Adrenal gland (tissue), 12 donors: Measurements from ENCODE around the gene KPNA6. TPM values are rescaled to one million over a fixed set of nuclear protein-coding genes. Genes with fewer than 3 reads are reported as not detected.

ENCODE experiments used
- DNase-seq, 7 donors: peaks; one replicate each; pipeline ENCODE4 v3.0.0-alpha.2; 2019 to 2020
- H3K27ac ChIP-seq, 5 donors: fragments of 200-600 bp; sonication (generic) in 4 of 5; 1 replicate in 3 of 5; 2 replicates in 2 of 5; pipeline versions ENCODE4 v1.5.1 to v1.8.0; 2016 to 2020; ENCODE audit warnings: mild to moderate bottlenecking in 1 of 5
- H3K27me3 ChIP-seq: fragments of 200-600 bp; 2 replicates; pipeline ENCODE4 v1.8.0; 2021
- H3K36me3 ChIP-seq, 2 donors: fragments of 200-600 bp; replicated peaks in 1 of 2; 1 replicate in 1 of 2; 2 replicates in 1 of 2; pipeline versions ENCODE4 v1.5.1 to v1.8.0; 2018 to 2022
- H3K4me1 ChIP-seq, 2 donors: fragments of 200-600 bp; replicated peaks in 1 of 2; 1 replicate in 1 of 2; 2 replicates in 1 of 2; pipeline versions ENCODE4 v1.5.1 to v1.8.0; 2018 to 2021
- H3K4me3 ChIP-seq, 4 donors: fragments of 200-600 bp; sonication (generic) in 3 of 4; one replicate each; pipeline ENCODE4 v1.5.1; 2016 to 2018
- H3K9me3 ChIP-seq, 3 donors: fragments of 200-600 bp; sonication (generic) in 1 of 3; replicated peaks in 1 of 3; 1 replicate in 2 of 3; 2 replicates in 1 of 3; pipeline versions ENCODE4 v1.5.1 to v1.8.0; 2016 to 2021
- POLR2A ChIP-seq, 2 donors: fragments of 450-650 bp; IDR thresholded peaks; one replicate each; pipeline ENCODE4 v1.6.1; 2017; ENCODE audit warnings: antibody characterized with exemption in 2 of 2, mild to moderate bottlenecking in 2 of 2, moderate library complexity in 1 of 2
- WGBS, 4 donors: extraction: QIAGEN DNeasy Blood & Tissue Kit in 2 of 4; methylation state at CpG; one replicate each; pipeline versions ENCODE4 v1.1.5 to v1.1.7; 2013 to 2017; 5-methylcytosine and 5-hydroxymethylcytosine counted together
- intact Hi-C, 2 donors: fragments of 100-400 bp; cut with DNase I; formaldehyde crosslinking; loops; one replicate each; pipeline versions ENCODE4 v1.14.1 to v1.15.0; 2022 to 2023
- polyA plus RNA-seq, 3 donors: library from polyadenylated mRNA; stranded (reverse); fragments of 200-250 nt in 2 of 3; fragments of 350-450 nt in 1 of 3; fragmentation: Illumina TruSeq in 1 of 3; extraction: RNeasy Lipid Tissue Mini Kit (QIAGEN cat#74804) in 1 of 3; gene quantifications; one replicate each; pipeline ENCODE4 v1.2.3, GENCODE V29; 2013 to 2014
- total RNA-seq, 9 donors: library from RNA; depleted of rRNA in 4 of 9; stranded (reverse); fragments of >200 nt in 4 of 9; fragments of 120-200 nt in 1 of 9; fragmentation: NEBNext Ultra II Directional in 1 of 9; extraction: Animal tissue kit (Norgen Biotek cat#: 25700) in 1 of 9; gene quantifications; one replicate each; pipeline versions ENCODE4 v1.1.0 to v1.2.4, GENCODE V29; 2013 to 2023
- TF ChIP-seq, protein P1 (sequence below), 6 experiments: fragments of 450-650 bp in 4 of 6; fragments of 200-600 bp in 2 of 6; sonication (generic) in 1 of 6; IDR thresholded peaks; 1 replicate in 5 of 6; 2 replicates in 1 of 6; pipeline versions ENCODE4 v1.5.1 to v1.8.0; 2016 to 2021; ENCODE audit warnings: antibody characterized with exemption in 6 of 6, mild to moderate bottlenecking in 2 of 6, moderate library complexity in 1 of 6
- donor health status: healthy with polysubstance abuse.
- donor health status: Bipolar disorder and iron deficiency.
- donor health status: DM: yes; HTN: yes; CAD: no.
- donor health status: DM: no; HTN: no; CAD: no.
- donor health status: DM: no; HTN: no; CAD: no.
- donor health status: DM: yes; HTN: yes; CAD: no.

KPNA6 gene
- total and polyA plus RNA-seq, 12 donors: 9.3 to 86.6 (median 51.0) TPM

DNA sequence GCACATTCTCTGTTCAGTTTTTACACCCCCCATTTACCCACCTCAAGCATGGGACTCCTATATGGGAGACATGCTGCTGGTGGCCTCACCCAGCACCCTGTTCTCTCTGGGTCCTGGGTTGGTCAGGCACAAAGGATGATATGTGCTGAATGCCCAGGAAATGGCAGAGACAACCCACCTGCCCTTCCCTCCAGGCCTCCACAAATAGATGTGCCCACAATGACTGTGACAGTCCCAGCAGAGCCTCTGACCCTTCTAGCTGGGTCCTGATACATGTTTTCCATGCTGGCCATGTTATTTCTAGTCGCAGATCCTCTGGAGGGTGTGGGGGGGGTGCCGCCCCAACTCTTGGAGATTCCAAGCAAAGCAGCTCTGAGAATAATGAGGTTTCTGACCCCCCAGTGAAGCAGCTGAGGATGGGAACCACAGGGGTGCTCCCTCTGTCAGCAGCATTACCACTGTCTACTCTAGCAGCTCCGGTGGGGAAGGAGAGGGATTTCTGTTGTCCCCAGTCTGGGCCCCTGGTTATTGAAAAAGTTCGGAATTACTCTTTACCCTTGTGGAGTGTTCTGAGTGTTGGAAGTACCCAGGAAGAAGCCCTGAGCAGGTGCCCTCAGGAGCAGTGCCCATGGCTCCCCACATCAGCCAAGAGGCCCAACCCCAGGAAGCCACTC lies 91.3 kb downstream of the KPNA6 start:
- H3K36me3 ChIP-seq: peaks cover 0 to 42% of the 10 kb centered on the region in 2 donors
- no peak for DNase-seq
- 65 to 90% (median 73%) methylated on average over 2 to 4 of the region's 4 CpGs for WGBS, 4 donors
- peaks cover 35 to 45% of the 10 kb centered on the region in 2 donors for H3K4me1 ChIP-seq
- no peaks in the 10 kb centered on the region for H3K27me3 ChIP-seq
- peak overlapping the region in 4 of 5 donors; percentile 70 to 90 (median 82) for H3K27ac ChIP-seq
- TF ChIP-seq, protein P1, sequence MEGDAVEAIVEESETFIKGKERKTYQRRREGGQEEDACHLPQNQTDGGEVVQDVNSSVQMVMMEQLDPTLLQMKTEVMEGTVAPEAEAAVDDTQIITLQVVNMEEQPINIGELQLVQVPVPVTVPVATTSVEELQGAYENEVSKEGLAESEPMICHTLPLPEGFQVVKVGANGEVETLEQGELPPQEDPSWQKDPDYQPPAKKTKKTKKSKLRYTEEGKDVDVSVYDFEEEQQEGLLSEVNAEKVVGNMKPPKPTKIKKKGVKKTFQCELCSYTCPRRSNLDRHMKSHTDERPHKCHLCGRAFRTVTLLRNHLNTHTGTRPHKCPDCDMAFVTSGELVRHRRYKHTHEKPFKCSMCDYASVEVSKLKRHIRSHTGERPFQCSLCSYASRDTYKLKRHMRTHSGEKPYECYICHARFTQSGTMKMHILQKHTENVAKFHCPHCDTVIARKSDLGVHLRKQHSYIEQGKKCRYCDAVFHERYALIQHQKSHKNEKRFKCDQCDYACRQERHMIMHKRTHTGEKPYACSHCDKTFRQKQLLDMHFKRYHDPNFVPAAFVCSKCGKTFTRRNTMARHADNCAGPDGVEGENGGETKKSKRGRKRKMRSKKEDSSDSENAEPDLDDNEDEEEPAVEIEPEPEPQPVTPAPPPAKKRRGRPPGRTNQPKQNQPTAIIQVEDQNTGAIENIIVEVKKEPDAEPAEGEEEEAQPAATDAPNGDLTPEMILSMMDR (IDR thresholded peaks at IDR 0.05): no peak
- TF ChIP-seq POLR2A (IDR thresholded peaks at IDR 0.05): no peak
- H3K4me3 ChIP-seq: no peak overlapping the region
- intact Hi-C loops: no loop called here
- H3K9me3 ChIP-seq: no peaks in the 10 kb centered on the region

DNA sequence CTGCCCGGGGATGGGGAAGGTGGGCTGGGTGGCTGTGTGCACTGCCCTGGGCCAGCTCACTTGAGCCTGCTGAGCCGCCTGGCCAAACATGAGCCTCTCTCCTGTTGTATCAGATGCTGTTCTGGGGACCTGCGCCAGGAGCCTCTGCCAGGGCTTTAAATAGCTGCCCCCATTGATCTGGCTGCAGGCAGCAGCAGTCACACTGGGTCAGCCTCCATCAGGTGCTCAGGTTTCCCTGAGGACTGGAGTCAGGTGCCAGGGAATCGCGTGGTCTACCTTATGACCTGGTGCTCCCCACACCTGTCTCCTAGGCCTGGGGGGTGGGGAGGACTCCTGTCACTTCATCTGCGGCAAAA lies 91.8 kb downstream of the KPNA6 start:
- 39 to 67% (median 44%) methylated on average over 1 to 6 of the region's 6 CpGs for whole genome bisulfite sequencing, 4 donors
- Histone ChIP-seq H3K4me3 (peak overlapping the region in 1 of 4 donors; percentile 77), H3K27me3 (no peaks in the 10 kb centered on the region), H3K27ac (peak overlapping the region in 4 of 5 donors; percentile 70 to 90 (median 82)), H3K4me1 (peaks cover 35 to 45% of the 10 kb centered on the region in 2 donors), H3K9me3 (no peaks in the 10 kb centered on the region), H3K36me3 (peaks cover 0 to 37% of the 10 kb centered on the region in 2 donors)
- peak in 1 of 2 donors; percentile 1 for TF ChIP-seq POLR2A (IDR thresholded peaks at IDR 0.05)
- TF ChIP-seq, protein P1 (IDR thresholded peaks at IDR 0.05): no peak
- intact Hi-C loops: loop anchor here in 1 of 2 donors (5.0 kb wide), 1 partner anchor 48 kb away; the partner anchor contains the start of gene FAM167B
- DNase-seq: peak in 6 of 7 donors; percentile 64 to 87 (median 76)

DNA sequence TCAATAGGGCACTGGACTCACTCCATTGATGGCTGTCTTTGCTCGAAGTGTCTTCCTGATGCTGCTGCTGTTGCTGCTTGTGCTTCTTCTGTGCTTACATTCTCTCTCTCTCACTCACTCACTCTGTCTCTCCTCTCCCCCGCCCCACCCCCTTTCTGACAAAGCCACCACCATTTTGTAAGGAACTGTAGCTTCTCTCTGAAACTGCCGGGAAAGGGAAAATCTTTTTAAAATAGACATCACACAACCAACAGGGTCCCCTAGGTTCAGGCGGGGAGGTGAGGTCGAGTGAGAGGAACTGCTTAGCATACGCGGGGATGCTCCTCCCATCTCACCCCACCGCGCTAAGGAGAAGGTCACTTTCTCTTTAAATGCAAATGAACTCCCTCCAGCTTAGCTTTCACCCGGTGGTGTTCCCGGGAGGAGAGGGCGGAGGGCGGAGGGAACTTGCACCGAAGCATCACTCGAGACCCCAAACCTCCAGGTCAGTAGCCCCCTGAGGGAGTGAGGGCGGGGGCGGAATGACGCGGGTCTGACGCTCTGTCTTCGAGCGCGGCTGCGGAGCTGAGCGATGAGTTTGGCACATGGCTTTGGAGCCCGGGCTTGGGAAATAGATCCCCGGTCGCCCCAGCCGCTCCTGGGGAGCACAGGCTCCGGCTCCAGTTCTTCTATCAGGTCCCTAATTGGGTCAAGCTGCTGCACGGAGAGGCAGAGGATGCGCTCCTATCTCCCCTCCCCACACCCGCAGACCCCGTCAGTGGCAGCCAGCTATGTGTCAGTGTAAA lies 92.6 kb downstream of the KPNA6 start, which contains the start of gene CCDC28B:
Gene CCDC28B (plus strand): TSS at position 370 of the 785 bp plus-strand sequence. CDS start 1,341 bp downstream, outside the sequence.
- 0 to 1% (median 1%) methylated on average over 19 to 34 of the region's 34 CpGs for WGBS, 4 donors
- H3K4me3 ChIP-seq: peak within 1 kb of the TSS in 3 of 4 donors; percentile 51 to 77 (median 56)
- peak in 1 of 2 donors; percentile 20 for TF ChIP-seq POLR2A (IDR thresholded peaks at IDR 0.05)
- TF ChIP-seq, protein P1 (IDR thresholded peaks at IDR 0.05): no peak
- DNase-seq: peak; percentile 62 to 86 (median 76)
- no peaks in the 10 kb centered on the region for H3K9me3 ChIP-seq
- intact Hi-C loops: loop anchor here in 1 of 2 donors (5.0 kb wide), 1 partner anchor 47 kb away; the partner anchor contains the start of gene FAM167B
- H3K36me3 ChIP-seq: peaks cover 0 to 30% of the 10 kb centered on the region in 2 donors
- H3K4me1 ChIP-seq: peaks cover 35 to 49% of the 10 kb centered on the region in 2 donors
- peak within 1 kb of the TSS; percentile 20 to 90 (median 76) for H3K27ac ChIP-seq
- H3K27me3 ChIP-seq: no peaks in the 10 kb centered on the region
